IMR-90 (cell line): Measurements from ENCODE around the gene ELL2. TPM values are rescaled to one million over a fixed set of nuclear protein-coding genes. Genes with fewer than 3 reads are reported as not detected.

ENCODE experiments used
- ATAC-seq: fragments of 200-7000 bp; cut with Tn5 transposase; 2 replicates; pipeline ENCODE4 v1.9.1; 2020; ENCODE audit warnings: low read depth, mild to moderate bottlenecking, moderate library complexity
- BruUV-seq: library from RNA; stranded (reverse); fragments of 400-500 nt; replicated peaks from 2 replicates; lab custom pipeline; 2021; lab: Mats Ljungman, UMichigan
- CTCF ChIA-PET: fragments of 300-600 bp; formaldehyde crosslinking; extraction: SDS; loops from one replicate; lab custom pipeline; 2021; ENCODE audit warnings: antibody characterized with exemption; lab: Yijun Ruan, JAX
- POLR2A ChIA-PET: fragments of 300-600 bp; sonication (Branson Sonifier 250); formaldehyde crosslinking; loops from one replicate; lab custom pipeline; 2022; ENCODE audit warnings: antibody characterized with exemption; ENCODE audit not compliant: unreplicated experiment; lab: Charles Lee
- DNase-seq: peaks from one replicate; pipeline ENCODE4 v3.0.0; 2013
- H2AFZ ChIP-seq: replicated peaks from 2 replicates; pipeline ENCODE3; 2013; ENCODE audit warnings: low read length, mild to moderate bottlenecking; ENCODE audit not compliant: poor library complexity
- H2AK5ac ChIP-seq: 2 replicates; pipeline ENCODE4 v1.6.1; 2013; ENCODE audit warnings: low read depth, low read length, inconsistent platforms
- H2AK9ac ChIP-seq: replicated peaks from 2 replicates; pipeline ENCODE3; 2013; ENCODE audit warnings: mild to moderate bottlenecking, low read depth, low read length, moderate library complexity; ENCODE audit not compliant: poor library complexity
- H2BK120ac ChIP-seq: 2 replicates; pipeline ENCODE4 v1.6.1; 2013; ENCODE audit warnings: low read depth, low read length, inconsistent platforms
- H2BK15ac ChIP-seq: 3 replicates; pipeline ENCODE4 v1.6.1; 2013; ENCODE audit warnings: low read depth, low read length, inconsistent platforms
- H2BK20ac ChIP-seq: 2 replicates; pipeline ENCODE4 v1.6.1; 2013; ENCODE audit warnings: low read depth, mild to moderate bottlenecking, inconsistent platforms, low read length, moderate library complexity
- H2BK5ac ChIP-seq: 2 replicates; pipeline ENCODE4 v1.6.1; 2013; ENCODE audit warnings: mild to moderate bottlenecking, low read depth, low read length, inconsistent platforms; ENCODE audit not compliant: poor library complexity, severe bottlenecking
- H3K14ac ChIP-seq: replicated peaks from 2 replicates; pipeline ENCODE4 v1.6.1; 2013; ENCODE audit warnings: low read depth, low read length, inconsistent platforms
- H3K18ac ChIP-seq: 2 replicates; pipeline ENCODE4 v1.6.1; 2013; ENCODE audit warnings: low read depth, low read length, control low read depth
- H3K23ac ChIP-seq: 2 replicates; pipeline ENCODE4 v1.6.1; 2013; ENCODE audit warnings: low read depth, low read length, inconsistent platforms
- H3K27ac ChIP-seq: 2 replicates; pipeline ENCODE4 v1.5.1; 2013; ENCODE audit warnings: mild to moderate bottlenecking, control low read depth, low read length; ENCODE audit not compliant: insufficient read depth
- H3K27me3 ChIP-seq: 2 replicates; pipeline ENCODE4 v1.6.1; 2013; ENCODE audit warnings: low read length; ENCODE audit not compliant: control insufficient read depth, insufficient read depth
- H3K36me3 ChIP-seq: 2 replicates; pipeline ENCODE4 v1.6.1; 2013; ENCODE audit warnings: low read length, mixed read lengths; ENCODE audit not compliant: control insufficient read depth, insufficient read depth
- H3K4ac ChIP-seq: 2 replicates; pipeline ENCODE4 v1.6.1; 2013; ENCODE audit warnings: low read depth, low read length, inconsistent platforms
- H3K4me1 ChIP-seq: 2 replicates; pipeline ENCODE4 v1.6.1; 2013; ENCODE audit warnings: low read length, mixed read lengths; ENCODE audit not compliant: control insufficient read depth, insufficient read depth
- H3K4me2 ChIP-seq: 2 replicates; pipeline ENCODE4 v1.6.1; 2013; ENCODE audit warnings: low read depth, mild to moderate bottlenecking, control low read depth, low read length, moderate library complexity
- H3K4me3 ChIP-seq: 2 replicates; pipeline ENCODE4 v1.5.1; 2013; ENCODE audit warnings: low read depth, mild to moderate bottlenecking, control low read depth, low read length, moderate library complexity; ENCODE audit not compliant: insufficient read depth
- H3K56ac ChIP-seq: 2 replicates; pipeline ENCODE4 v1.6.1; 2013; ENCODE audit warnings: low read length, inconsistent platforms; ENCODE audit not compliant: insufficient read depth; ENCODE audit errors: extremely low read depth
- H3K79me1 ChIP-seq, 2 experiments: 2 replicates each; pipeline ENCODE4 v1.6.1; 2013; ENCODE audit warnings: low read length in 2 of 2, inconsistent platforms in 1 of 2, low read depth in 1 of 2
- H3K9ac ChIP-seq: 2 replicates; pipeline ENCODE4 v1.6.1; 2013; ENCODE audit warnings: low read depth, low read length, control low read depth
- H3K9me1 ChIP-seq: 2 replicates; pipeline ENCODE4 v1.6.1; 2013; ENCODE audit warnings: low read length, inconsistent platforms; ENCODE audit not compliant: insufficient read depth
- H3K9me3 ChIP-seq: 2 replicates; pipeline ENCODE4 v1.6.1; 2013; ENCODE audit warnings: low read length; ENCODE audit not compliant: control insufficient read depth, insufficient read depth
- H4K20me1 ChIP-seq: 2 replicates; pipeline ENCODE4 v1.6.1; 2013; ENCODE audit warnings: low read length, inconsistent platforms; ENCODE audit not compliant: insufficient read depth
- H4K5ac ChIP-seq: 2 replicates; pipeline ENCODE4 v1.6.1; 2013; ENCODE audit warnings: mild to moderate bottlenecking, low read depth, low read length, control low read depth
- H4K8ac ChIP-seq, 2 experiments: 2 replicates each; pipeline ENCODE4 v1.6.1; 2013; ENCODE audit warnings: low read depth in 2 of 2, low read length in 2 of 2, control low read depth in 1 of 2, inconsistent platforms in 1 of 2
- H4K91ac ChIP-seq: 2 replicates; pipeline ENCODE4 v1.6.1; 2013; ENCODE audit warnings: low read depth, low read length, inconsistent platforms; ENCODE audit not compliant: insufficient read depth
- BHLHE40 ChIP-seq: fragments of 150-350 bp; IDR thresholded peaks from 2 replicates; pipeline ENCODE4 v1.6.1; 2016; ENCODE audit warnings: mild to moderate bottlenecking, low read depth, low read length
- CEBPB ChIP-seq: IDR thresholded peaks from 2 replicates; pipeline ENCODE4 v1.6.1; 2012; ENCODE audit warnings: low read depth, low read length, improper control_type of control experiment
- CHD1 ChIP-seq: IDR thresholded peaks from 2 replicates; pipeline ENCODE4 v1.6.1; 2012; ENCODE audit warnings: low read depth, low read length, improper control_type of control experiment
- ELK1 ChIP-seq: fragments of 150-350 bp; IDR thresholded peaks from 2 replicates; pipeline ENCODE4 v1.6.1; 2016; ENCODE audit warnings: low read depth, mild to moderate bottlenecking, low read length, moderate library complexity, borderline replicate concordance
- MAFK ChIP-seq: IDR thresholded peaks from 2 replicates; pipeline ENCODE4 v1.6.1; 2012; ENCODE audit warnings: low read depth, low read length, improper control_type of control experiment
- MXI1 ChIP-seq: IDR thresholded peaks from 2 replicates; pipeline ENCODE4 v1.6.1; 2012; ENCODE audit warnings: low read depth, mild to moderate bottlenecking, low read length, moderate library complexity, borderline replicate concordance
- NFE2L2 ChIP-seq: fragments of 150-350 bp; IDR thresholded peaks from 2 replicates; pipeline ENCODE4 v1.6.1; 2016; ENCODE audit warnings: low read depth, mild to moderate bottlenecking, low read length
- POLR2A ChIP-seq: IDR thresholded peaks from 2 replicates; pipeline ENCODE4 v1.6.1; 2012; ENCODE audit warnings: mild to moderate bottlenecking, low read depth, low read length
- RCOR1 ChIP-seq: IDR thresholded peaks from 2 replicates; pipeline ENCODE4 v1.6.1; 2012; ENCODE audit warnings: mild to moderate bottlenecking, low read length, improper control_type of control experiment; ENCODE audit not compliant: insufficient replicate concordance
- USF2 ChIP-seq: fragments of 150-350 bp; IDR thresholded peaks from 2 replicates; pipeline ENCODE4 v1.6.1; 2017; ENCODE audit warnings: mild to moderate bottlenecking, antibody characterized with exemption, low read length, low read depth
- WGBS, 2 experiments: methylation state at CpG; one replicate each; pipeline versions ENCODE4 v1.1.5 to v1.1.7; 2013; ENCODE audit warnings: missing lambda C conversion rate in 2 of 2; ENCODE audit not compliant: insufficient read length in 1 of 2; ENCODE audit errors: extremely low coverage in 2 of 2; 5-methylcytosine and 5-hydroxymethylcytosine counted together
- dilution Hi-C: fragments of 300-500 bp; cut with HindIII; formaldehyde crosslinking; loops from one replicate; pipeline ENCODE4 v1.14.3; 2018; ENCODE audit warnings: low sequenced_read_pairs; ENCODE audit not compliant: unreplicated experiment
- in situ Hi-C: fragments of 300-500 bp; cut with MboI; formaldehyde crosslinking; loops from 3 replicates; pipeline ENCODE4 v1.14.3; 2019; ENCODE audit warnings: low sequenced_read_pairs, inconsistent platforms, mixed read lengths
- intact Hi-C: fragments of 100-400 bp; cut with micrococcal nuclease; formaldehyde crosslinking; loops from 2 replicates; pipeline ENCODE4 v1.10.0; 2022
- polyA plus RNA-seq, 3 experiments: library from polyadenylated mRNA; depleted of rRNA; stranded (reverse); fragments of >200 nt; gene quantifications; 2 replicates each; pipeline ENCODE4 v1.2.3, GENCODE V29; 2012; ENCODE audit warnings: low replicate concordance in 1 of 3
- total RNA-seq: library from RNA; depleted of rRNA; stranded (reverse); fragments of >200 nt; gene quantifications from 2 replicates; pipeline ENCODE4 v1.2.3, GENCODE V29; 2012

ELL2 gene
- total and polyA plus RNA-seq, 2 of the 4 experiments (the other 2 are of a cell fraction) = 61.4 to 92.5 TPM

DNA sequence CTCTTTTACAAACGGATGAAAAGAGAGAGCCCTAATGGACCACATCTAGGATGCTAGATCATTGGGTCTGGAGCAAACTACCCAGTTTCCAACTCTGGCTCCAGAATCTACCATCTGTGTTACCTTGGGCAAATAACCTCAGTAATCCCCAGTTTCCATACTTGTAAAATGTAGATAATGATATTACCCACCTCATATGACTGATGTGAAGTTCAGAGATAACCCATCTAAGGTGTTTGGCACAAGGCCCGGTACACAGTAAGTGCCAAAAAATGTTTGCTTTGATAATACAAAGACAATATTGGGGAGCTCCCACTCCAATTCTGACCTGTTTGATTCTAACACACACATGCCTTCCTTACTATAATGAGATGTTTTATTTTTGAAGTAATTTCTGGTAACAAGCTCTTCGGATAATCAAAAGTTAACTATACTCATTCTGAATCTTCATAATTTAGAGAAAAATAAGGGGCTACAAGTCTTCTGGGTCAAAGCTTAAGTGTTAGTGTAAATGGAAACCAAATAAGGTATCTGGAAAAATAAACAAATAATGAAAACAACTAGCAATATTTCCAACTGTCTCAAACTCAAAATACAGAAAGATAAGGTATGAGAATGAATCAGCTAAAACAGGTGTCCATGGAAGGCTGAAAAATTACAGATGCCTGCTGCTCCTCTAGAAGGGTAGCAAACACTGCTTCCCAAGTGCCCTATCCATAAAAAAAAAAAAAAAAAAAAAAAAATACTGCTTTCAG, 30.4 kb downstream of the ELL2 start:
- H4K5ac ChIP-seq = no peak overlapping the region
- H2BK120ac ChIP-seq = no peak overlapping the region
- H3K4me3 ChIP-seq = no peak overlapping the region
- intact Hi-C loops = no loop called here
- peaks cover 80% of the 10 kb centered on the region for H4K20me1 ChIP-seq
- CTCF ChIA-PET = interaction anchor here (0.6 kb wide), 1 partner anchor 355 kb away, joined by 5 read pairs; no protein-coding TSS in a partner anchor
- no peak overlapping the region for H4K8ac ChIP-seq
- no peak overlapping the region for H3K56ac ChIP-seq
- 0 out of 2 replicates have a peak overlapping the region, but pooled peaks have one; percentile 51 for H3K14ac ChIP-seq
- H3K4me1 ChIP-seq = peaks cover 15% of the 10 kb centered on the region
- peaks cover 12% of the 10 kb centered on the region for H3K9me1 ChIP-seq
- H2AK5ac ChIP-seq = no peak overlapping the region
- H3K18ac ChIP-seq = no peak overlapping the region
- in situ Hi-C loops = no loop called here
- no peak overlapping the region for H4K91ac ChIP-seq
- H3K9ac ChIP-seq = no peak overlapping the region
- H3K23ac ChIP-seq = 0 out of 2 replicates have a peak overlapping the region, but pooled peaks have one; percentile 14
- H2BK15ac ChIP-seq = no peak overlapping the region
- DNase-seq = no peak
- no peak overlapping the region for H2BK20ac ChIP-seq
- H3K79me1 ChIP-seq = peaks cover 0 to 55% of the 10 kb centered on the region in 2 experiments; a peak in 2 of 4 replicates
- no peak overlapping the region for H2AFZ ChIP-seq
- no peak overlapping the region for H3K4ac ChIP-seq
- no peak overlapping the region for H2AK9ac ChIP-seq
- WGBS, 2 experiments = no CpG with 5 or more reads among the region's 3 CpGs
- H3K36me3 ChIP-seq = peaks cover 20% of the 10 kb centered on the region
- no peaks in the 10 kb centered on the region for H3K9me3 ChIP-seq
- dilution Hi-C loops = no loop called here
- H3K27ac ChIP-seq = no peak overlapping the region
- H3K4me2 ChIP-seq = no peak overlapping the region
- no peak for ATAC-seq
- no TSS peak for BruUV-seq
- TF ChIP-seq MXI1 (no peak), NFE2L2 (no peak), CEBPB (no peak), USF2 (no peak), MAFK (no peak), RCOR1 (no peak), POLR2A (no peak), BHLHE40 (no peak), ELK1 (no peak), CHD1 (no peak)
- POLR2A ChIA-PET = no interaction called here
- peak overlapping the region; percentile 61 for H2BK5ac ChIP-seq
- no peaks in the 10 kb centered on the region for H3K27me3 ChIP-seq
